OCI-M2 (cell line): ENCODE results near the gene SEMA4C.
"Not testable (repeated sequence)": the region's sequence is repeated elsewhere in the genome, so short reads cannot be mapped to it uniquely, and the experiment has no call there.

Experiments used
- DNase-seq: peaks from one replicate; lab custom pipeline; 2025; ENCODE audit not compliant: unreplicated experiment; lab: John Stamatoyannopoulos, UW

SEMA4C gene

GRCh38 chr2:96898641-96899412, 28.9 kb upstream of the SEMA4C start:
- DNase-seq, result no peak

DNA sequence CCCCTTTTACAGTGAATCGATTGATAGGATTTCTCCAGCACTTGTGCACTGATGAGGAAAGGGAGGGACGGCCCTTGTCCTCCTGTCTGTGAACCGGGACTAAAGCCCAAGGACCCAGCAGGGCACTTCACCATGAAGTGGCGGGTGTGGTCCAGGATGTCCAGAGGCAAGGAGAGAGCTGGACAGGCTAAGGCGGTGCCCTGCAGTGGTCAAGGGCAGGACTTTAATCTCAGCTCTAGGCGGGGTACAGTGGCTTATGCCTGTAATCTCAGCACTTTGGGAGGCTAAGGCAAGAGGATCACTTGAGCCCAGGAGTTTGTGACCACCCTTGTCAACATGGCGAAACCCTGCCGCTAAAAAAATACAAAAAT, 28.2 kb upstream of the SEMA4C start:
- DNase-seq, result no peak

- no peak for DNase-seq
These were observed 27.7 kb upstream of the SEMA4C start for GRCh38 chr2:96897491-96898134.

- DNase-seq, result no peak
These were observed 26.1 kb upstream of the SEMA4C start for GRCh38 chr2:96895746-96896651.

DNA sequence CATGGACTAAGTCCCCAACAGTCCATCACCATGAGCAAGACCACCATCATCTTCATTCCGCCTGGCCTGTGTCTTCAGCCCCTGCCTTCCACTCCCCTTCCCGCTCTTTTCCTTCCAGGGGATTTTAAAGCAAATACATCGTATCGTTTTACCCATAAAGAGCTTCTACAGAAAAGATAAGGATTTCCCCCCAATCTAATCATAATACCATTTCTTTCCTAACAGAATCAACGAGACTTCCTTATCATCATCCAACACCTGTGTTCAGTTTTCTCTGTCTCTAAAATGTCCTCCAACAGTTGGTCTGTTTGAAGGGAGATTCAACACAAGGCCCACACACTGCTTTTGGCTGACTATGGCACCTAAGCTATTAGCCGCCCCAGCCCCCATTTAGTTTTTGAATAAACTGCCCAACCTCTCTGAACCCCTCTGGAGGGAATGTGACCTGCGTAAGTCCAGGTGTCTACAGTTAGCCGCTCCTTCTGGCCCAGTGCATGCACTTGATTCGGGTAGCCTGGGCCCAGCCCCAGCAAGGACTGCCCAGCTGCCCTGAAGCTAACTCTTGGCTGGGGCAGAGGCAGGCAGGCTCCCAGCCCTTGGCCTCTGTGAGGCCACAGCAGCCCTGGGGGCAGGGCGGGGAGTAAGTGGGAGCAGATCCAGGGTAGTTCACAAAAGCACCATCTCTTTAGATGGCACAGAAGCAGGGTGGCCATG, 25.3 kb upstream of the SEMA4C start:
- peak; percentile 15 for DNase-seq

GRCh38 chr2:96894151-96894531, 24.3 kb upstream of the SEMA4C start:
- DNase-seq, result no peak

DNA sequence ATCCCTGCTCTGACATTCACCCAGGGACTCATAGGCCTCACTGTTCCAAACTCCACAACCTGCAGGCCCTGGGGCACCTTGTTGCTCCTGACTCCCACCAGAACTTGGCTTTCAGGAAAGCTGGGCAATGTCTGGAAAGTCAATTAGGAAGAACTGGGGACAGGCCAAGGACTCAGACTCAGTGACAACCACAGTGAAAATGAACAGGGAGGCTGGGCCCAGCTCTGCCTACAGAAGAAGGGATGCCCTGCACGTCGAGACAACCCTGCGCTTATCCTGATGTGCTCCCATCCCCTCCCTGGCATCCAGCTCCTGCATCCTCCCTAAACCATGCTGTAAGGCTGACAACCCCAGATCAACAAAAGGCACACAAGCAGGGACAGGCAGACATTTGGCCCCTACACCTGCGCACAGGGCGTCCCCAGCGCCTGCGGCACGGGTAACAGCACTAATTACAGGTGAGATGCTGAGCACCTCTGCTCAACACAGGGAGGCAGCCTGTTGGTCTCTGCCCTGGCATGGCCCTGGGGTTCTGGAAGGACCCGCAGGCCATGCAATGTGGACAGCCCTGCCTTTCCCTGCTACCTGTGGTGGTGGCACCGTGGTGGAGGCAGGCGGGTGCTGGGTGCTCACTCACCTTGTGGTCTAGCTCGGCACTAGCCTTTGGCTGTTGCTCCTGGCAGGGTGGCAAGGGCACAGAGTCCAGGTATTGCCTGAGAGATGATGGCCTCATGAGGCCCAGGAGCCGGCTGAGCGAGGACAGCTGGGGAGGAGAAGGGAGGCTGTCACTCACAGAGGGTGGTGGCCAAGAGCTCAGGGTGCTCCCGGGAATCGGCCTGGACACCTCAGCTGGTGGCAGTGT, 23.6 kb upstream of the SEMA4C start:
- DNase-seq, result no peak

GRCh38 chr2:96891591-96892333, 21.9 kb upstream of the SEMA4C start:
- no peak for DNase-seq

DNA sequence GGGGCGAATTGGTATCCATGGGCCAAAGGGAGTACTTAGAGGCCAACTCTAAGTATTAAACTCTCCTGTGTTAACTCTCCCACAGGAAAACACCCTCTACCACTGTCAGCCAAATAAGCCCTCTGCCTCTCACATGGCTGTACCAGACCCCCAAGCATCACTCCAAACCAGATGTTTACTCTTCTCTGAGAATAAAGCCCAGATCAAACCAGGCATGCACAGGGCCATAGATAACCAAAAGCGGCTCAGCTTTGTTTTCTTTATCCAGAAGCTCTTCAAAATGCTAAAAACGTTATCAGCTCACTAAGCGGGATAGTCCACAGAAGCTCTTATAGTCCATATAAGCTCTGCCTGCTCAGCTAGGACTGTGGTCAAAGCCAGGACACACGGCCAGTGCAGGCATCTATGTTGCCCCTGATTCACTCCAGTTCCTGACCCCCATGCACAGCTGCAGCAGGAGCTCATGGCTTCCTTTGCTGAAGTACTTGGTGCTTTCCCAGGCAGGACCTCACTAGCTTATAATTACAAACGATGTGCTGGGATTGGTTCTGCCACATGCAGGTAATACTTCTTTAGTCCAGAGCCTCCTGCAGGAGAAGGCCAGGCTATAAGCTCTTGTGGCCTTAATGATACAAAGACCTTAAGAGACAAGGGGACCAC, 21.0 kb upstream of the SEMA4C start:
- DNase-seq, result no peak

GRCh38 chr2:96890252-96890651, 20.4 kb upstream of the SEMA4C start:
- no peak for DNase-seq

DNA sequence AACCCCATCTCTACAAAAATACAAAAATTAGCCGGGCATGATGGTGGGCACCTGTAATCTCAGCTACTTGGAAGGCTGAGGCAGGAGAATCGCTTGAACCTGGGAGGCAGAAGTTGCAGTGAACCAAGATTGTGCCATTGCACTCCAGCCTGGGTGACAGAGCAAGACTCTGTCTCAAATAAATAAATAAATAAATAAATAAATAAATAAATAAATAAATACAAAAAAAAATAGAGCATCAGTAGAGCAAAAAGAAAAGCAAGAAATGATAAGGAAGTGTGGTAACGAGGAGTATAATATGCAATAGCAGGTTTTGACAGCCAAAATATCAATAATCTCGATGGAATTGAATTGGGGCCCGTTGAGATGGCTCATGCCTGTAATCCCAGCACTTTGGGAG, 19.6 kb upstream of the SEMA4C start:
- DNase-seq, result not testable (repeated sequence)

GRCh38 chr2:96888072-96889011, 18.5 kb upstream of the SEMA4C start:
- DNase-seq, result no peak

DNA sequence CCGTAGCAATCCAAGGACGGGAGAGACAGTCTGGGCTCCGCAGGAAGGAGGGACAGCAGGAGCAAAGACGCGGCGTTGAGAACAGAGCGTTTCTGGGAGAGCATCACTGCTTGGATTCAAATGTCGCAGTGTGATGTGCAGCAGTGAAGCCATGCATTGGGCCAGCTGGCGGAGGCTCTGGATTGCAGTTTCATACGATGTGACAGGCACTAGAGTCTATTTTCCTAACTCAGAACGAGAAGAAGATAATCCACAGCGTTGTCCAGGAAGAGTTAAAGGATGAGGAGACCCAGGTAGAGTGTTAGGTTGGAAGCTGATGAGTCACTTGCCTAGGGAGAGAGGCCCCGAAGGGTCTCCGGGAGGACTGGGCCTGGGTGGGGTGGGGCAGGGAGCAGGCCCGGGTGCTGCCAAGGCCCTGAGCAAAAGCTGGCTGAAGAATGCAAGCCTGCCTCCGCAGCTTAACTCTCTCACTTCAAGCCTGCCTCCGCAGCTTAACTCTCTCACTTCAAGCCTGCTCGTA, 17.7 kb upstream of the SEMA4C start:
- no peak for DNase-seq

GRCh38 chr2:96885432-96886347, 15.8 kb upstream of the SEMA4C start:
- no peak for DNase-seq

DNA sequence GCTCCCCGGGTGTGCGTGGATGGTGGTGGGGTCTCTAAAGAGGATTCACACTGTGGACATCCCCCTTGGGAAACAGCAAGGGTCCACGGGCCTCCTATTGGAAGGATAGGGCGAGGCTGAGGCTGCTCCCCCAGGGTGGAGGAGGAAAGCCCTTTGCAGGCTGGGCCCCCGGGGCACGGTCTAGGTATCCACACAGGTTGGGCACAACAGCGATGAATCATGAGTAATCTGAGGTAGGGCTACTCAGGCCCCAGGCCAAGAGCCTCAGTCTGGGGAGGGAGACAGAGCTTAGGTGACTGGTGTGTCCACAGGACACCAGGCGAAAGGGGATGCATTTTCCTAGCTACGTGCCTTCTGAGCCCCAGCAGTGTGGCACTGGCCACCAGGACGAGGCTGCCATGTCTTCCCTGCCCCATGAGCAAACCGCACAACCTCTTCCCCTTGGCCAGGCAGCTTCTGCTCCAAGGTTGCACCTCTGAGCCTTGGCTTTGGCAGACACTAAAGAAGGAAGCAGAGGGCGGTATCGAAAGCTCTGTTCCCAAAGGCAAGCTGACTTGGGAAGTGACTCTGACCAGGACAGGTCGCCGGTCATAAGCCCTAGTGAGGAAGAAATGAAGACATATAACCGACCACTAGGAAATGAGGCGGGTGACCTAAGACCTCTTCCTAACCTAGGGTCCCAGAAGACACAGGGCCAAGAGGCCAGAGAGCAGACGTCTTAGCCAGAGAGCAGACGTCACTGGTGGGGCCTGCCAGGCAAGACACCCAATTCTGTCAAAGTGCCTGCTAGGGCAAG, 14.6 kb upstream of the SEMA4C start:
- DNase-seq, result no peak

DNA sequence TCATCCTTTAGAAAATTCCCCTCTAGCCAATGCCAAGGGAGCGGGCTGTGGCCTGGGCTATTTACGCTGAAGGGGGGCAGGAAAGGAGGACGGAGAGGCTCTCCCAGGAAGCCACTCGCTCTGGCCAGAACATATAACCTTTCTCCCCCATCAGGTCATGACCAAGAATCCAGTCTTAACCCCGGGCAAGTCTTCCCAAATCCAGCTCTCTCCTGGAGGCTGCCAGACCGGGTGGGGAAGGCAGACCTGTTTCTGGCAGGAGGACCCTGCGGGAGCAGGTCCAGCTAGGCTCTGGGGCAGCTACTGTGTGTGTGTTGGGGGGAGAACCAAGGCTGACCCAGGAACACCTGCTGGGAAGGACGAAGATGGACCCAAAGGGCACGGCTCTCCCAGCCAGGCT, 13.4 kb upstream of the SEMA4C start:
- DNase-seq, result no peak
